ENCODE results near the gene INTS6. TPM values are rescaled to one million over a fixed set of nuclear protein-coding genes. Genes with fewer than 3 reads are reported as not detected.

Gene INTS6
- total RNA-seq, 1 experiment from 2014 or later: 27.2 TPM

- ATAC-seq: no peak
- H3K9me3 Mint-ChIP-seq: peaks cover 3% of the 10 kb centered on the region; the same call in 1 of the 2 replicates
- no peak overlapping the region for H3K27ac Mint-ChIP-seq
- TF ChIP-seq EMX1 (CRISPR knock-in tag; IDR thresholded peaks at IDR 0.05) (no peak), ZNF416 (CRISPR knock-in tag; IDR thresholded peaks at IDR 0.05) (no peak), TP53 (CRISPR knock-in tag; IDR thresholded peaks at IDR 0.05) (no peak), ZNF281 (CRISPR knock-in tag; IDR thresholded peaks at IDR 0.05) (no peak), STAT6 (CRISPR knock-in tag; conservative IDR thresholded peaks at IDR 0.05; ENCODE audit: low read depth) (no peak), IRF2 (CRISPR knock-in tag; IDR thresholded peaks at IDR 0.05; ENCODE audit: borderline replicate concordance, low read depth) (no peak), ERG (CRISPR knock-in tag; IDR thresholded peaks at IDR 0.05) (no peak), MLX (CRISPR knock-in tag; IDR thresholded peaks at IDR 0.05) (no peak), NR3C1 (CRISPR knock-in tag; conservative IDR thresholded peaks at IDR 0.05; ENCODE audit: low read depth) (no peak), SMAD4 (CRISPR knock-in tag; IDR thresholded peaks at IDR 0.05) (no peak), GTF2I (CRISPR knock-in tag; conservative IDR thresholded peaks at IDR 0.05) (no peak), RELA (CRISPR knock-in tag; IDR thresholded peaks at IDR 0.05; ENCODE audit: borderline replicate concordance) (no peak), PRDM15 (CRISPR knock-in tag; IDR thresholded peaks at IDR 0.05) (no peak), USF2 (CRISPR knock-in tag; IDR thresholded peaks at IDR 0.05) (no peak), ZNF232 (CRISPR knock-in tag; IDR thresholded peaks at IDR 0.05) (no peak)
- no peaks in the 10 kb centered on the region for H3K4me1 Mint-ChIP-seq
- no peak for DNase-seq (ENCODE audit: low spot score)
- no peak overlapping the region for H3K4me3 Mint-ChIP-seq
- H3K27me3 Mint-ChIP-seq (ENCODE audit: low read depth): peaks cover 3% of the 10 kb centered on the region; the same call in 1 of the 2 replicates
- ChIA-PET CTCF (no interaction called here), POLR2A (interaction anchor here (0.6 kb wide), 1 partner anchor 352 kb away, joined by 4 read pairs; no protein-coding TSS in a partner anchor)
- H3K36me3 Mint-ChIP-seq: no peaks in the 10 kb centered on the region
Observed at GRCh38 chr13:51501096-51501495, 48.3 kb upstream of the INTS6 start.
